HepG2 (cell line): Measurements from ENCODE around the gene LYPD6B. TPM values are rescaled to one million over a fixed set of nuclear protein-coding genes. Genes with fewer than 3 reads are reported as not detected.

Experiments used
- ATAC-seq: fragments of 200-7000 bp; cut with Tn5 transposase; 3 replicates; pipeline ENCODE4 v1.9.1; 2020; ENCODE audit warnings: mild to moderate bottlenecking, moderate library complexity
- BruUV-seq: library from RNA; stranded (reverse); fragments of 400-500 nt; replicated peaks from 2 replicates; lab custom pipeline; 2021; lab: Mats Ljungman, UMichigan
- CTCF ChIA-PET: fragments of 300-600 bp; formaldehyde crosslinking; extraction: SDS; loops from one replicate; lab custom pipeline; 2021; ENCODE audit warnings: low total read pairs, inconsistent platforms, low intra/inter-chr PET ratio; lab: Yijun Ruan, JAX
- POLR2A ChIA-PET: fragments of 350-600 bp; sonication (Branson Sonifier 250); formaldehyde crosslinking; loops from one replicate; lab custom pipeline; 2020; ENCODE audit warnings: antibody characterized with exemption, inconsistent platforms; lab: Yijun Ruan, JAX
- DNase-seq: peaks from one replicate; pipeline ENCODE4 v3.0.0-alpha.2; 2015; ENCODE audit warnings: low spot score
- FAIRE-seq: peaks from 3 replicates; lab custom pipeline; 2011; peaks lifted over from hg19 to GRCh38; lab: Jason Lieb, UNC
- H2AFZ ChIP-seq: one replicate; pipeline ENCODE4 v1.6.1; 2011; ENCODE audit warnings: low read length, inconsistent platforms
- H3K27ac ChIP-seq: fragments of 300-600 bp; 3 replicates; pipeline ENCODE4 v1.8.0; 2011; ENCODE audit warnings: mixed run types, mild to moderate bottlenecking, mixed read lengths, low read length, inconsistent platforms; ENCODE audit not compliant: insufficient read depth; ENCODE audit errors: extremely low read length
- H3K27me3 ChIP-seq, 2 experiments: fragments of 200-600 bp in 1 of 2; 2 replicates in 1 of 2; 3 replicates in 1 of 2; pipeline versions ENCODE4 v1.6.0 to v1.8.0; 2011; ENCODE audit warnings: low read length in 2 of 2, mild to moderate bottlenecking in 2 of 2, moderate library complexity in 2 of 2, inconsistent platforms in 1 of 2; ENCODE audit not compliant: insufficient read depth in 2 of 2, control insufficient read depth in 1 of 2
- H3K36me3 ChIP-seq, 2 experiments: fragments of 200-600 bp in 1 of 2; replicated peaks in 1 of 2; 2 replicates in 1 of 2; 3 replicates in 1 of 2; pipeline versions ENCODE4 v1.5.1 to v1.8.0; 2011; ENCODE audit warnings: low read length in 2 of 2, inconsistent platforms in 1 of 2; ENCODE audit not compliant: insufficient read depth in 2 of 2, control insufficient read depth in 1 of 2
- H3K4me1 ChIP-seq: 2 replicates; pipeline ENCODE4 v1.5.1; 2012; ENCODE audit warnings: low read length, inconsistent platforms; ENCODE audit not compliant: insufficient read depth
- H3K4me2 ChIP-seq: 2 replicates; pipeline ENCODE4 v1.6.0; 2011; ENCODE audit warnings: low read depth, low read length, inconsistent platforms
- H3K4me3 ChIP-seq, 3 experiments: fragments of 200-600 bp in 1 of 3; sonication (generic), shearing (Covaris generic) in 1 of 3; replicated peaks in 1 of 3; 2 replicates each; pipeline ENCODE4 v1.5.1; 2011 to 2016; ENCODE audit warnings: low read length in 3 of 3, inconsistent platforms in 2 of 3, low read depth in 2 of 3, mild to moderate bottlenecking in 2 of 3, control low read depth in 1 of 3, mixed read lengths in 1 of 3; ENCODE audit not compliant: insufficient read depth in 1 of 3
- H3K79me2 ChIP-seq: one replicate; pipeline ENCODE4 v1.6.1; 2011; ENCODE audit warnings: low read length, inconsistent platforms; ENCODE audit not compliant: insufficient read depth
- H3K9ac ChIP-seq: 2 replicates; pipeline ENCODE4 v1.6.0; 2011; ENCODE audit warnings: mild to moderate bottlenecking, low read depth, low read length, inconsistent platforms; ENCODE audit not compliant: insufficient read depth
- H3K9me3 ChIP-seq: 2 replicates; pipeline ENCODE4 v1.5.1; 2012; ENCODE audit warnings: mild to moderate bottlenecking, low read length
- H4K20me1 ChIP-seq: 2 replicates; pipeline ENCODE4 v1.6.0; 2011; ENCODE audit warnings: inconsistent platforms, mild to moderate bottlenecking, low read length, moderate library complexity; ENCODE audit not compliant: insufficient read depth
- ETS1 ChIP-seq: sonication (generic); formaldehyde crosslinking; IDR thresholded peaks from 2 replicates; pipeline ENCODE4 v1.4.0; 2020; ENCODE audit warnings: missing genetic modification reagents
- GZF1 ChIP-seq: sonication (generic); formaldehyde crosslinking; IDR thresholded peaks from 2 replicates; pipeline ENCODE4 v1.5.1; 2020; ENCODE audit warnings: mild to moderate bottlenecking, missing genetic modification reagents
- HNRNPH1 ChIP-seq: fragments of 200-400 bp; formaldehyde crosslinking; optimal IDR thresholded peaks from 2 replicates; pipeline ENCODE3; 2017; ENCODE audit warnings: mild to moderate bottlenecking, low read depth, low read length
- MAZ ChIP-seq, 2 experiments: sonication (generic) in 1 of 2; formaldehyde crosslinking in 1 of 2; IDR thresholded peaks; 2 replicates each; pipeline versions ENCODE4 v1.5.0 to v1.6.1; 2012 to 2020; ENCODE audit warnings: low read depth in 2 of 2, mild to moderate bottlenecking in 2 of 2, borderline replicate concordance in 1 of 2, improper control_type of control experiment in 1 of 2, low read length in 1 of 2, missing genetic modification reagents in 1 of 2, moderate library complexity in 1 of 2
- ZBTB46 ChIP-seq: sonication (generic); formaldehyde crosslinking; IDR thresholded peaks from 2 replicates; pipeline ENCODE4 v1.4.0; 2020; ENCODE audit warnings: mild to moderate bottlenecking, missing genetic modification reagents, borderline replicate concordance
- ZFP62 ChIP-seq: sonication (generic); formaldehyde crosslinking; IDR thresholded peaks from 2 replicates; pipeline ENCODE4 v1.4.0; 2020; ENCODE audit warnings: missing genetic modification reagents
- ZNF292 ChIP-seq: sonication (generic); formaldehyde crosslinking; IDR thresholded peaks from 2 replicates; pipeline ENCODE4 v1.8.1; 2022; ENCODE audit warnings: mild to moderate bottlenecking, low read depth, missing genetic modification reagents, borderline replicate concordance
- WGBS: methylation state at CpG from one replicate; pipeline ENCODE4 v1.1.6; 2017; ENCODE audit warnings: low lambda C conversion rate; 5-methylcytosine and 5-hydroxymethylcytosine counted together
- in situ Hi-C: cut with HindIII; loops from 2 replicates; pipeline ENCODE4 v1.10.0; 2017; ENCODE audit warnings: low pct_unique_long_range_greater_than_20kb; ENCODE audit not compliant: extremely low pct_ligation_motif_present
- intact Hi-C: fragments of 100-400 bp; cut with micrococcal nuclease; formaldehyde crosslinking; loops from one replicate; pipeline ENCODE4 v1.10.0; 2022; ENCODE audit not compliant: unreplicated experiment
- polyA plus RNA-seq, 8 experiments: library from polyadenylated mRNA; depleted of rRNA in 3 of 8; stranded (reverse) in 7 of 8; unstranded in 1 of 8; fragments of >200 nt; fragmentation: Illumina TruSeq in 4 of 8; extraction: Trizol in 4 of 8; gene quantifications; 2 replicates each; pipeline versions ENCODE4 v1.2.1 to v1.2.3, GENCODE V29; 2011 to 2016; ENCODE audit warnings: low read depth in 4 of 8, missing spikeins in 1 of 8, mixed read lengths in 1 of 8; ENCODE audit not compliant: insufficient read depth in 1 of 8
- total RNA-seq, 5 experiments: library from RNA; depleted of rRNA; stranded (reverse); fragments of >200 nt; fragmentation: Illumina TruSeq; extraction: Trizol; gene quantifications; 2 replicates each; pipeline ENCODE4 v1.2.3, GENCODE V29; 2016; ENCODE audit warnings: low read depth in 1 of 5
- TF ChIP-seq, protein P1 (sequence below): sonication (generic); formaldehyde crosslinking; IDR thresholded peaks from 2 replicates; pipeline ENCODE4 v1.5.1; 2020; ENCODE audit warnings: missing genetic modification reagents, mild to moderate bottlenecking, borderline replicate concordance
- TF ChIP-seq, protein P2 (sequence below): sonication (generic); formaldehyde crosslinking; IDR thresholded peaks from 2 replicates; pipeline ENCODE4 v1.4.0; 2020; ENCODE audit warnings: missing genetic modification reagents
- TF ChIP-seq, protein P3 (sequence below): sonication (generic); formaldehyde crosslinking; IDR thresholded peaks from 2 replicates; pipeline ENCODE4 v1.4.0; 2020; ENCODE audit warnings: missing genetic modification reagents
- TF ChIP-seq, protein P4 (sequence below): IDR thresholded peaks from 2 replicates; pipeline ENCODE4 v1.6.1; 2016; ENCODE audit warnings: mild to moderate bottlenecking

LYPD6B gene
- total and polyA plus RNA-seq, 2 of the 13 experiments (the other 11 are each of a cell fraction or from before 2014, with no cell fraction given): not detected

DNA sequence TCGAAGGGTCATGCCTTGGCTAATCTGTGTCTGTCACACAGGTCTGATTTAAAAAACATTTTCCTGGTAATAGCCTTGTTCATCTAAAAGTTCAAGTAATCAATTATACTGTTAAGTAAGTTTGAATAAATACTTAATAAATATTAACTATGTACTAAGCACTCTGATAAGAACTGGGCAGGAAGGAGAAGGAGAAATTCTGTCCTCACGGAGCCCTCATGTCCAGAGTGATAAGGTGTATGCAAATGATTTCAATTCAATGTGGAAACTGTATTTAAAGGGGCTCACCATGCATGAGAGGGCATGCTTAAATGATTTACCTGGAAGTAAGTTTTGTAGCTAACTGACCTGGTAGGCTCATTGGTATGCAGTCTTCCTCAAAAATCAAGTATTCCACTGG, 197.9 kb downstream of the LYPD6B start (continued):
- no peak for TF ChIP-seq ETS1
- TF ChIP-seq, all 625 proteins: peak for 0

GRCh38 chr2:149246186-149246585, 207.7 kb downstream of the LYPD6B start:
- Histone ChIP-seq H3K27me3 (no peaks in the 10 kb centered on the region), H3K9me3 (no peaks in the 10 kb centered on the region), H4K20me1 (no peaks in the 10 kb centered on the region), H3K4me3 (no peak overlapping the region), H3K36me3 (no peaks in the 10 kb centered on the region), H3K4me2 (no peak overlapping the region), H3K9ac (no peak overlapping the region), H3K4me1 (no peaks in the 10 kb centered on the region), H3K27ac (no peak overlapping the region), H3K79me2 (no peaks in the 10 kb centered on the region), H2AFZ (no peak overlapping the region)
- POLR2A ChIA-PET: no interaction called here
- ATAC-seq: no peak
- CTCF ChIA-PET: no interaction called here
- FAIRE-seq: no peak
- in situ Hi-C loops (no loop called here), intact Hi-C loops (no loop called here)
- DNase-seq: no peak
- no peak for TF ChIP-seq GZF1
- no peak for TF ChIP-seq ZFP62 (CRISPR knock-in tag)
- no peak for TF ChIP-seq ZNF292
- no peak for TF ChIP-seq HNRNPH1
- TF ChIP-seq, protein P1, sequence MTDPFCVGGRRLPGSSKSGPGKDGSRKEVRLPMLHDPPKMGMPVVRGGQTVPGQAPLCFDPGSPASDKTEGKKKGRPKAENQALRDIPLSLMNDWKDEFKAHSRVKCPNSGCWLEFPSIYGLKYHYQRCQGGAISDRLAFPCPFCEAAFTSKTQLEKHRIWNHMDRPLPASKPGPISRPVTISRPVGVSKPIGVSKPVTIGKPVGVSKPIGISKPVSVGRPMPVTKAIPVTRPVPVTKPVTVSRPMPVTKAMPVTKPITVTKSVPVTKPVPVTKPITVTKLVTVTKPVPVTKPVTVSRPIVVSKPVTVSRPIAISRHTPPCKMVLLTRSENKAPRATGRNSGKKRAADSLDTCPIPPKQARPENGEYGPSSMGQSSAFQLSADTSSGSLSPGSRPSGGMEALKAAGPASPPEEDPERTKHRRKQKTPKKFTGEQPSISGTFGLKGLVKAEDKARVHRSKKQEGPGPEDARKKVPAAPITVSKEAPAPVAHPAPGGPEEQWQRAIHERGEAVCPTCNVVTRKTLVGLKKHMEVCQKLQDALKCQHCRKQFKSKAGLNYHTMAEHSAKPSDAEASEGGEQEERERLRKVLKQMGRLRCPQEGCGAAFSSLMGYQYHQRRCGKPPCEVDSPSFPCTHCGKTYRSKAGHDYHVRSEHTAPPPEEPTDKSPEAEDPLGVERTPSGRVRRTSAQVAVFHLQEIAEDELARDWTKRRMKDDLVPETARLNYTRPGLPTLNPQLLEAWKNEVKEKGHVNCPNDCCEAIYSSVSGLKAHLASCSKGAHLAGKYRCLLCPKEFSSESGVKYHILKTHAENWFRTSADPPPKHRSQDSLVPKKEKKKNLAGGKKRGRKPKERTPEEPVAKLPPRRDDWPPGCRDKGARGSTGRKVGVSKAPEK (CRISPR knock-in tag): no peak
- no peak for TF ChIP-seq ZBTB46 (CRISPR knock-in tag)
- TF ChIP-seq, protein P2, sequence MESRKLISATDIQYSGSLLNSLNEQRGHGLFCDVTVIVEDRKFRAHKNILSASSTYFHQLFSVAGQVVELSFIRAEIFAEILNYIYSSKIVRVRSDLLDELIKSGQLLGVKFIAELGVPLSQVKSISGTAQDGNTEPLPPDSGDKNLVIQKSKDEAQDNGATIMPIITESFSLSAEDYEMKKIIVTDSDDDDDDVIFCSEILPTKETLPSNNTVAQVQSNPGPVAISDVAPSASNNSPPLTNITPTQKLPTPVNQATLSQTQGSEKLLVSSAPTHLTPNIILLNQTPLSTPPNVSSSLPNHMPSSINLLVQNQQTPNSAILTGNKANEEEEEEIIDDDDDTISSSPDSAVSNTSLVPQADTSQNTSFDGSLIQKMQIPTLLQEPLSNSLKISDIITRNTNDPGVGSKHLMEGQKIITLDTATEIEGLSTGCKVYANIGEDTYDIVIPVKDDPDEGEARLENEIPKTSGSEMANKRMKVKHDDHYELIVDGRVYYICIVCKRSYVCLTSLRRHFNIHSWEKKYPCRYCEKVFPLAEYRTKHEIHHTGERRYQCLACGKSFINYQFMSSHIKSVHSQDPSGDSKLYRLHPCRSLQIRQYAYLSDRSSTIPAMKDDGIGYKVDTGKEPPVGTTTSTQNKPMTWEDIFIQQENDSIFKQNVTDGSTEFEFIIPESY: no peak
- TF ChIP-seq, protein P3, sequence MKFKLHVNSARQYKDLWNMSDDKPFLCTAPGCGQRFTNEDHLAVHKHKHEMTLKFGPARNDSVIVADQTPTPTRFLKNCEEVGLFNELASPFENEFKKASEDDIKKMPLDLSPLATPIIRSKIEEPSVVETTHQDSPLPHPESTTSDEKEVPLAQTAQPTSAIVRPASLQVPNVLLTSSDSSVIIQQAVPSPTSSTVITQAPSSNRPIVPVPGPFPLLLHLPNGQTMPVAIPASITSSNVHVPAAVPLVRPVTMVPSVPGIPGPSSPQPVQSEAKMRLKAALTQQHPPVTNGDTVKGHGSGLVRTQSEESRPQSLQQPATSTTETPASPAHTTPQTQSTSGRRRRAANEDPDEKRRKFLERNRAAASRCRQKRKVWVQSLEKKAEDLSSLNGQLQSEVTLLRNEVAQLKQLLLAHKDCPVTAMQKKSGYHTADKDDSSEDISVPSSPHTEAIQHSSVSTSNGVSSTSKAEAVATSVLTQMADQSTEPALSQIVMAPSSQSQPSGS (CRISPR knock-in tag): no peak
- TF ChIP-seq MAZ (IDR thresholded peaks at IDR 0.05; ENCODE audit: borderline replicate concordance, low read depth, low read length): no peak
- no peak for TF ChIP-seq MAZ (CRISPR knock-in tag; IDR thresholded peaks at IDR 0.05; ENCODE audit: low read depth)
- TF ChIP-seq, protein P4, sequence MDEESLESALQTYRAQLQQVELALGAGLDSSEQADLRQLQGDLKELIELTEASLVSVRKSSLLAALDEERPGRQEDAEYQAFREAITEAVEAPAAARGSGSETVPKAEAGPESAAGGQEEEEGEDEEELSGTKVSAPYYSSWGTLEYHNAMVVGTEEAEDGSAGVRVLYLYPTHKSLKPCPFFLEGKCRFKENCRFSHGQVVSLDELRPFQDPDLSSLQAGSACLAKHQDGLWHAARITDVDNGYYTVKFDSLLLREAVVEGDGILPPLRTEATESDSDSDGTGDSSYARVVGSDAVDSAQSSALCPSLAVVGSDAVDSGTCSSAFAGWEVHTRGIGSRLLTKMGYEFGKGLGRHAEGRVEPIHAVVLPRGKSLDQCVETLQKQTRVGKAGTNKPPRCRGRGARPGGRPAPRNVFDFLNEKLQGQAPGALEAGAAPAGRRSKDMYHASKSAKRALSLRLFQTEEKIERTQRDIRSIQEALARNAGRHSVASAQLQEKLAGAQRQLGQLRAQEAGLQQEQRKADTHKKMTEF (CRISPR knock-in tag): no peak
- no TSS peak for BruUV-seq
- WGBS: 46% methylated on average over 3 of the region's 3 CpGs
